Left ventricle myocardium inferior (tissue), 1 donor: ENCODE data around the gene MYO18B. TPM values are rescaled to one million over a fixed set of nuclear protein-coding genes. Genes with fewer than 3 reads are reported as not detected.

Source experiments
- DNase-seq: peaks from one replicate; pipeline ENCODE4 v3.0.0-alpha.2; 2020
- H3K27ac ChIP-seq: fragments of 200-600 bp; replicated peaks from 2 replicates; pipeline ENCODE4 v1.8.0; 2021
- H3K27me3 ChIP-seq: fragments of 200-600 bp; 2 replicates; pipeline ENCODE4 v1.8.0; 2021; ENCODE audit warnings: low read depth
- H3K36me3 ChIP-seq: fragments of 200-600 bp; 2 replicates; pipeline ENCODE4 v1.8.0; 2021
- H3K4me1 ChIP-seq: fragments of 200-600 bp; 2 replicates; pipeline ENCODE4 v1.8.0; 2021
- H3K4me3 ChIP-seq: fragments of 200-600 bp; 2 replicates; pipeline ENCODE4 v1.8.0; 2021; ENCODE audit warnings: mild to moderate bottlenecking, moderate library complexity
- H3K9me3 ChIP-seq: fragments of 200-600 bp; replicated peaks from 2 replicates; pipeline ENCODE4 v1.8.0; 2021
- intact Hi-C: fragments of 100-400 bp; cut with micrococcal nuclease; formaldehyde crosslinking; loops from one replicate; pipeline ENCODE4 v1.11.0; 2022
- total RNA-seq: library from RNA; stranded (reverse); fragmentation: NEBNext Ultra II Directional; extraction: Animal tissue kit (Norgen Biotek cat#: 25700); gene quantifications from one replicate; pipeline ENCODE4 v1.2.1, GENCODE V29; 2021
- TF ChIP-seq, protein P1 (sequence below): fragments of 200-600 bp; IDR thresholded peaks from 2 replicates; pipeline ENCODE4 v1.8.0; 2021; ENCODE audit warnings: antibody characterized with exemption, mild to moderate bottlenecking, borderline replicate concordance
- donor health status: DM: no; HTN: yes; CAD: no; lungs with severe emphysema.

Gene MYO18B
- total RNA-seq, 1 donor from 2014 or later, result 163 TPM

DNA sequence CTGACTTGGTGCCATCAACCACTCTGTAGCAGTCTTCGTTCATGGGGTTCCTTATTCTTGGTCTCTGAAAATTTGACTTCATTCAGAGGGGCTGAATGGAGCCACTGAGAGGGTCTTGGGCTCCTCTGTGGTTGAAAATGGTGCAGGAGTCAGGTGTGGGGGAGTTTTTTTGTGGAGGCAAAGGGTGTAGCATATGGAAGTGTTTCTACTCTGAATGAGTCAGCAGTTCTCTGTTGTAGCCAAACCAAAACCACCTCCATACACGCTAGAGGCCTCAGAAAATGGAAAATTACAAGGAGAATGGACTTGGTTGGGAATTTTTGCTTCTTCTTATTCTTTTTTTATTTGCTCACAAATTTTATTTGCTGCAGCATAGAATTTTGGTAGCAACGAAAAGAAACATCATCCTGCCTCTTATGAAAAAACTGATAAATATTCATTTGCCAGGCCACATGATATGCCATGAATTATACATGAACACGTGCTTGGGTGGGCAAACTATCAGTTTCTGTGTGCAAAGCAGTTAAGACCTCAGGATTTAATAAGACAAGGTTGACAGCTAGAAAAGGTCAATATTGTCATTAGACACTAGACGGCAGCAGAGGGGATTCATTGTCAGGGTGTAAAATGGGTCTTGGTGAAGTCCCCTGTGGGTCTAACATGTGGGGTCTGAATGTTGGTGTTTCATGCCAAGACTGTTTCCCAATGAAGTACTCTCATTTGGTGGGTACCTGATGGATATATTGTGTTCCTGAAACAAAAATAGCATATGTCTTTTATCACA, 111.7 kb downstream of the MYO18B start:
- peaks cover 5% of the 10 kb centered on the region for H3K36me3 ChIP-seq
- H3K27ac ChIP-seq, result peak overlapping the region; percentile 9
- H3K9me3 ChIP-seq, result no peaks in the 10 kb centered on the region
- peaks cover 2% of the 10 kb centered on the region for H3K27me3 ChIP-seq
- intact Hi-C loops, result no loop called here
- no peak overlapping the region for H3K4me3 ChIP-seq
- TF ChIP-seq, protein P1, sequence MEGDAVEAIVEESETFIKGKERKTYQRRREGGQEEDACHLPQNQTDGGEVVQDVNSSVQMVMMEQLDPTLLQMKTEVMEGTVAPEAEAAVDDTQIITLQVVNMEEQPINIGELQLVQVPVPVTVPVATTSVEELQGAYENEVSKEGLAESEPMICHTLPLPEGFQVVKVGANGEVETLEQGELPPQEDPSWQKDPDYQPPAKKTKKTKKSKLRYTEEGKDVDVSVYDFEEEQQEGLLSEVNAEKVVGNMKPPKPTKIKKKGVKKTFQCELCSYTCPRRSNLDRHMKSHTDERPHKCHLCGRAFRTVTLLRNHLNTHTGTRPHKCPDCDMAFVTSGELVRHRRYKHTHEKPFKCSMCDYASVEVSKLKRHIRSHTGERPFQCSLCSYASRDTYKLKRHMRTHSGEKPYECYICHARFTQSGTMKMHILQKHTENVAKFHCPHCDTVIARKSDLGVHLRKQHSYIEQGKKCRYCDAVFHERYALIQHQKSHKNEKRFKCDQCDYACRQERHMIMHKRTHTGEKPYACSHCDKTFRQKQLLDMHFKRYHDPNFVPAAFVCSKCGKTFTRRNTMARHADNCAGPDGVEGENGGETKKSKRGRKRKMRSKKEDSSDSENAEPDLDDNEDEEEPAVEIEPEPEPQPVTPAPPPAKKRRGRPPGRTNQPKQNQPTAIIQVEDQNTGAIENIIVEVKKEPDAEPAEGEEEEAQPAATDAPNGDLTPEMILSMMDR, result no peak
- H3K4me1 ChIP-seq, result peaks cover 14% of the 10 kb centered on the region
- DNase-seq, result no peak

DNA sequence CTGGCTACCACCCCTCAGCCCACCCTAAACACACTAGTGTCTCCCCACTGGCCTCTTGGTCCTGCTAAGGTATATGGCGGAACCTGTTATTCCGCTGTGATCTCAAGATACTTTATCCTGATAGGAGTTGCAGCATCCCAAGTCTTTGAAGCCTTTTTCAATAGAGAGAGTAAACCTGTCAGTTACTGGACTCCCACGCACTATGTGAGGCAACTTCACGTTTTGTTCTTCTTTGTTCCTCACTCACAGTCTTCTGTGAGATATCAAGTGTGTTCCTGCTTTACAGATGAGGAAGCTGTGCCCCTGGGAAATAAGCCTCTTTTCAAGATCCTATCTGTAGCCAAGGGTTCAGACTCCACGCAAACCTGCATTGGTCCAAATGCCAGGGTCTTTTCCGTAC, 127.8 kb downstream of the MYO18B start:
- TF ChIP-seq, protein P1, result no peak

DNA sequence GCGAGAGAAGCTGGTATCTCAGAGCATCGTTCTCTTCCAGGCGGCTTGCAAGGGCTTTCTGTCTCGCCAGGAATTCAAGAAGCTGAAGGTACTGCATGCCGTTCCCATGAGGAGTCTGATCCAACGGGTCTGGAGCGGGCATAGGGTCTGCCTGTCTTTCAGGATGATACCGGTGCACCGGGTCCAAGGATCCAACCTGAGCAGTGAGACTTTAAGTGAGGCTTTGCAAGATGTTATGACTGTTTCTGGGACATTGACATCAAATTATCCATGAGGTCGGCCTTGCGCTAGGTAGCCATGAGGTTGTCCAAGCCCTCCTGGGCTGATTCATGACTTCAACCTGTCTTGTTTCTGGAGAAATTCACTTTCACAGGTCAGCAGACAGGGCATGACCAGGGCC, 132.3 kb downstream of the MYO18B start:
- Histone ChIP-seq H3K27me3 (no peaks in the 10 kb centered on the region), H3K4me3 (no peak overlapping the region), H3K27ac (no peak overlapping the region), H3K9me3 (no peaks in the 10 kb centered on the region), H3K4me1 (no peaks in the 10 kb centered on the region), H3K36me3 (peaks cover 51% of the 10 kb centered on the region)
- TF ChIP-seq, protein P1, result no peak
- intact Hi-C loops, result no loop called here
- DNase-seq, result no peak

More for the DNA sequence above, 127.8 kb downstream of the MYO18B start:
- intact Hi-C loops, result no loop called here
- Histone ChIP-seq H3K27ac (no peak overlapping the region), H3K27me3 (peaks cover under 1% of the 10 kb centered on the region), H3K4me1 (no peaks in the 10 kb centered on the region), H3K9me3 (no peaks in the 10 kb centered on the region), H3K36me3 (peaks cover 49% of the 10 kb centered on the region), H3K4me3 (no peak overlapping the region)
- DNase-seq, result no peak

DNA sequence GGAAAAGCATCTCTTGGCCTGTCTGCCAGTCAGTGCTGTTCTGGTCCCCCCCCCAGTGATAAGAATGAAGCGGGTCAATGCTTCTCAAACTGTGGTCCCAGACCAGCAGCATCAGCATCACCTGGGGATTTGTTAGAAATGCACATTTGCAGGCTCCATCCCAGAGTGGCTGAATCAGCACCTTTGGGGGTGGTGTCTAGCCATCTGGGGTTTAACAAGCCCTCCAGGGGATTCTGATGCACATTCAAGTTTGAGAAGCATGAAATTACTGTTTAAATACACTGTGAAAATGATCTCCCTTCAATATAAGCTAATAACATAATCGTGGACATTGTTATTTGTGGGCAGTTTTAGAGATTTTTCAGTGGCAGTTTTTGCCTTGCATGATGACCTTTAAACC, 133.5 kb downstream of the MYO18B start:
- Histone ChIP-seq H3K36me3 (peaks cover 44% of the 10 kb centered on the region), H3K4me3 (no peak overlapping the region), H3K9me3 (no peaks in the 10 kb centered on the region), H3K27me3 (no peaks in the 10 kb centered on the region), H3K4me1 (no peaks in the 10 kb centered on the region), H3K27ac (no peak overlapping the region)
- intact Hi-C loops, result no loop called here
- no peak for DNase-seq
- TF ChIP-seq, protein P1, result no peak

DNA sequence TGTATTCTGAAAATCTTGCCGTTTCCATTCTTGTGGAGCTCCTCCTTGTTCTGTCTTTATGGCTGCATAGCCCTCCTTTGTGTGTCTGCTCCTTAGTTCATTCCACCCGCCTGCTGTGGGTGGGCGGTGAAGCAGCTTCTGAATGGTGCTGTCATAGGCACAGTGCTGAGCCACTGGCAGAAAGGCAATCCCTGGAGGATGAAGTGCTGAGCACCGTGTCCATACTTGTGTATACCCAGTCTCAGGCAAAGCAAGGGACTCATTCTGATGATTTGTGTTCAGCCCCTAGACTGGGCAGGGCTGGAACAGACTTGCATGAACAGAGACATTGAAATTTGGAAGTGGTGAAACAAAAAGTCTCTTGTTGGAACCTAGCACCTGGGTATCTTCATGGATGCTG, 134.9 kb downstream of the MYO18B start:
- Histone ChIP-seq H3K27me3 (no peaks in the 10 kb centered on the region), H3K4me1 (no peaks in the 10 kb centered on the region), H3K9me3 (no peaks in the 10 kb centered on the region), H3K27ac (no peak overlapping the region), H3K36me3 (peaks cover 37% of the 10 kb centered on the region), H3K4me3 (no peak overlapping the region)
- TF ChIP-seq, protein P1, result no peak
- DNase-seq, result no peak
- intact Hi-C loops, result no loop called here
